ENCODE measurements around the gene UBTD1.

UBTD1 gene

DNA sequence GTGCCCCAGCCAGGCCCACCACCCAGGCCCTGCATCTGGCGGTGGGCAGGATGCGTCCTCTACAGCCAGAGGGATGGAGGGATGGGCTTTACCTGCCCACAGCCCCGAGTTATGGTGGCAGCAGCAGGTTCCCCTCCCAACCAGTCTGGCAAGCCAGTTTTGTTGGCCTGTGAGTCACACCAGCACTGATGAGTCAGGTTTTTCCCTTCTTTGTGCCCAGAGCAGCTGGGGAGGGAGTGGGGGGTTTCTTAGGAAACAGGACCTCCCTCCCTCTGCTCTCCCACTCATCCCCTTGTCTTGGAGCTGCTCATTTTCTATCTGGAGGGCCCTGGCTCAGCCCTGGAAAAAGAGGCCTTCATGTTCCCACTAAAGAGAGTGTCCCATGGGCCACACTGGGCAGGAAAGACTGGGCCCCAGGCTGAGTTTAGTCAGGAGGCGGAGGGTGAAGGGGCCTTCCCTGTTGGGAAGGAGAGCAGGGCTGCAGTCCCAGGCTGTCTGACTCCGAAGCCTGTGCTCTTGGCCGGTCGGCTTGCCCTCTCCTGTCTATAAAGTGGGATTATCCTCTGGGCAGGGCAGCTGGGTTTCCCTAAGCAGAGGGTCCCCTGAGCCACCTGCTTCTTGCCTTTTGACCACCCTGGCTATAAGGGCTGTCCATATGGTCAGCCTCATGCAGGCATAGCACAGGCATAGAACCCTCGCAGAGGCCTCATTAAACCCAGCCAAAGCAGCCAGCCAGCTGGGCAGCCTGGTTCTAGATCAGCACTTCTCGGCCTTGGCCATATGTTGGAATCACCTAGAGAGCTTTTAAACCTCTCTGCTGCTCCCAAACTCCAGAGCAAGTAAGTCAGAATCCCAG, 43.7 kb downstream of the UBTD1 start:
- Histone ChIP-seq H3K36me3 (ENCODE audit: control insufficient read depth in 5 of 5, insufficient read depth in 5 of 5, low read length in 5 of 5) (no peaks in the 10 kb centered on the region), H3K9ac (ENCODE audit: low read length in 5 of 5) (peak overlapping the region in 4 of 5 donors; percentile 17 to 61 (median 42)), H3K9me3 (ENCODE audit: control insufficient read depth in 5 of 5, low read length in 5 of 5) (no peaks in the 10 kb centered on the region), H3K4me1 (ENCODE audit: control insufficient read depth in 5 of 5, insufficient read depth in 5 of 5, low read length in 5 of 5) (peaks cover 20 to 76% (median 55%) of the 10 kb centered on the region in 5 donors), H3K27ac (ENCODE audit: low read depth, low read length) (peak overlapping the region; percentile 98), H3K27me3 (ENCODE audit: control insufficient read depth in 5 of 5, insufficient read depth in 4 of 5, low read length in 5 of 5) (peaks cover 0 to 2% (median 0%) of the 10 kb centered on the region in 5 donors), H3K4me3 (ENCODE audit: low read depth in 1 of 5, low read length in 5 of 5) (peak overlapping the region in 2 of 5 donors; percentile 14 to 33)

- Histone ChIP-seq H3K36me3 (ENCODE audit: control insufficient read depth in 5 of 5, insufficient read depth in 5 of 5, low read length in 5 of 5) (no peaks in the 10 kb centered on the region), H3K9ac (ENCODE audit: low read length in 5 of 5) (peak overlapping the region in 4 of 5 donors; percentile 17 to 61 (median 42)), H3K4me3 (ENCODE audit: low read depth in 1 of 5, low read length in 5 of 5) (peak overlapping the region in 2 of 5 donors; percentile 14 to 33), H3K27me3 (ENCODE audit: control insufficient read depth in 5 of 5, insufficient read depth in 4 of 5, low read length in 5 of 5) (peaks cover 0 to 2% (median 0%) of the 10 kb centered on the region in 5 donors), H3K9me3 (ENCODE audit: control insufficient read depth in 5 of 5, low read length in 5 of 5) (no peaks in the 10 kb centered on the region), H3K4me1 (ENCODE audit: control insufficient read depth in 5 of 5, insufficient read depth in 5 of 5, low read length in 5 of 5) (peaks cover 20 to 82% (median 55%) of the 10 kb centered on the region in 5 donors), H3K27ac (ENCODE audit: low read depth, low read length) (peak overlapping the region; percentile 98)
Measured at GRCh38 chr10:97543025-97543546, 44.4 kb downstream of the UBTD1 start.

DNA sequence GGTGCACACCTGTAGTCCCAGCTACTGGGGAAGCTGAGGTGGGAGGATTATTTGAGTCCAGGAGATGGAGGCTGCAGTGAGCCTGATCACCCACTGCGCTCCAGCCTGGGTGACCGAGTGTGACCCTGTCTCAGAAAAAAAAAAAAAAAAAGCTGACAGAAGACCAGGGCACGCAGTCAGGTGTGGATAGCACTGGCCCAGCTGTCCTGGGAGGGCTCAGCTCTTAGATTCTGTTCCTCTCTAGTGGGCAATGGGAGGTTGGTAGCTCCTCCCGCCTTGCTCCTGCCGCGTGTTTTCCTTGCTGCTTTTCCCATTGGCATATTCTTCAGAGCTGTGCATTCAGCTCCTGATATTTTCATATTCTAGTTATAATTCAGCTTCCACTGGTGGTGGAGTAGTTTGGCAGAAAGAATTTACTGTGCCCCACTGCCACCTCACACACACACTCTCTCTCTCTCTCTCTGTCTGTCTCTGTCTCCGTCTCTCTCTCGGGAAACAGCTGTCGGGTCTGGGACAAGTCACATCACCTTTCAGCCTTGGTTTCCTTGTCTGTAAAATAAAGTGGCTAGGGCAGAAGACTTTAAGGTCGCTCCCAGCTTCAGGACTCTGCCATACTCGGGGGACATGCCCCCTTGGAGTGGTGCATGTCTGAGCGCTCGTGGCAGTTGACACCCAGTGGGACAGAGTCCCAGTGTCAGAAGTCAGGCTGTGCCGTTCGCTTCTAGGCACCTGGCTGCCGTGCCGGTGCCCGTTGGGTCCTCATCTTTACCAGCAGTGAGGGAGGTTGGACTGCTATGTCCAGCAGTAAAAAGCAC, 47.9 kb downstream of the UBTD1 start:
- Histone ChIP-seq H3K9me3 (ENCODE audit: control insufficient read depth in 5 of 5, low read length in 5 of 5) (no peaks in the 10 kb centered on the region), H3K4me1 (ENCODE audit: control insufficient read depth in 5 of 5, insufficient read depth in 5 of 5, low read length in 5 of 5) (peaks cover 16 to 57% (median 29%) of the 10 kb centered on the region in 5 donors), H3K36me3 (ENCODE audit: control insufficient read depth in 5 of 5, insufficient read depth in 5 of 5, low read length in 5 of 5) (no peaks in the 10 kb centered on the region), H3K27me3 (ENCODE audit: control insufficient read depth in 5 of 5, insufficient read depth in 4 of 5, low read length in 5 of 5) (peaks cover 0 to 2% (median 0%) of the 10 kb centered on the region in 5 donors), H3K9ac (ENCODE audit: low read length in 5 of 5) (no peak overlapping the region), H3K4me3 (ENCODE audit: low read depth in 1 of 5, low read length in 5 of 5) (no peak overlapping the region), H3K27ac (ENCODE audit: low read depth, low read length) (no peak overlapping the region)

GRCh38 chr10:97547271-97547600, 48.5 kb downstream of the UBTD1 start:
- no peak overlapping the region for H3K9ac ChIP-seq (ENCODE audit: low read length in 5 of 5)
- no peak overlapping the region for H3K4me3 ChIP-seq (ENCODE audit: low read depth in 1 of 5, low read length in 5 of 5)
- H3K27me3 ChIP-seq (ENCODE audit: control insufficient read depth in 5 of 5, insufficient read depth in 4 of 5, low read length in 5 of 5): peaks cover 0 to 2% (median 0%) of the 10 kb centered on the region in 5 donors
- H3K36me3 ChIP-seq (ENCODE audit: control insufficient read depth in 5 of 5, insufficient read depth in 5 of 5, low read length in 5 of 5): no peaks in the 10 kb centered on the region
- no peaks in the 10 kb centered on the region for H3K9me3 ChIP-seq (ENCODE audit: control insufficient read depth in 5 of 5, low read length in 5 of 5)
- H3K27ac ChIP-seq (ENCODE audit: low read depth, low read length): no peak overlapping the region
- peaks cover 14 to 51% (median 24%) of the 10 kb centered on the region in 5 donors for H3K4me1 ChIP-seq (ENCODE audit: control insufficient read depth in 5 of 5, insufficient read depth in 5 of 5, low read length in 5 of 5)

DNA sequence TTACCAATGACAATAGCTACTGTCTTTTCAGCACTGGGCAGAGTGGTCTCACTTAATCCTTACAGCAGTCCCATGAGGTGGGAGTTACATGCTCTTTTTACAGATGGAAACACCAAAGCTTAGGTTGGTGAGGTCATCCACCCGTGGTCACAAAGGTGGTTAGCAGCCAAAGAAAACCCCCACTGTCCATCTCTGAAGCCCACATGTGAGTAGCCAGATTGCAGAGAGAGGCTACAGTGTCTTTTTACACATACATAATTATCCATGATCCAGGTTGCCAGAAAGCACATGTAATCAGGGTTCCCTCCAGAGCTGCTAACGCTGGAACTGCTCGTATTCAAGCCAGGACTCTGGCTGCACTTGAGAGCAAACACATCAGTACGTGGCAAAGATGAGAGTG, 49.2 kb downstream of the UBTD1 start:
- no peaks in the 10 kb centered on the region for H3K36me3 ChIP-seq (ENCODE audit: control insufficient read depth in 5 of 5, insufficient read depth in 5 of 5, low read length in 5 of 5)
- no peak overlapping the region for H3K9ac ChIP-seq (ENCODE audit: low read length in 5 of 5)
- no peak overlapping the region for H3K27ac ChIP-seq (ENCODE audit: low read depth, low read length)
- no peaks in the 10 kb centered on the region for H3K9me3 ChIP-seq (ENCODE audit: control insufficient read depth in 5 of 5, low read length in 5 of 5)
- no peak overlapping the region for H3K4me3 ChIP-seq (ENCODE audit: low read depth in 1 of 5, low read length in 5 of 5)
- no peaks in the 10 kb centered on the region for H3K27me3 ChIP-seq (ENCODE audit: control insufficient read depth in 5 of 5, insufficient read depth in 4 of 5, low read length in 5 of 5)
- peaks cover 7 to 44% (median 17%) of the 10 kb centered on the region in 5 donors for H3K4me1 ChIP-seq (ENCODE audit: control insufficient read depth in 5 of 5, insufficient read depth in 5 of 5, low read length in 5 of 5)

DNA sequence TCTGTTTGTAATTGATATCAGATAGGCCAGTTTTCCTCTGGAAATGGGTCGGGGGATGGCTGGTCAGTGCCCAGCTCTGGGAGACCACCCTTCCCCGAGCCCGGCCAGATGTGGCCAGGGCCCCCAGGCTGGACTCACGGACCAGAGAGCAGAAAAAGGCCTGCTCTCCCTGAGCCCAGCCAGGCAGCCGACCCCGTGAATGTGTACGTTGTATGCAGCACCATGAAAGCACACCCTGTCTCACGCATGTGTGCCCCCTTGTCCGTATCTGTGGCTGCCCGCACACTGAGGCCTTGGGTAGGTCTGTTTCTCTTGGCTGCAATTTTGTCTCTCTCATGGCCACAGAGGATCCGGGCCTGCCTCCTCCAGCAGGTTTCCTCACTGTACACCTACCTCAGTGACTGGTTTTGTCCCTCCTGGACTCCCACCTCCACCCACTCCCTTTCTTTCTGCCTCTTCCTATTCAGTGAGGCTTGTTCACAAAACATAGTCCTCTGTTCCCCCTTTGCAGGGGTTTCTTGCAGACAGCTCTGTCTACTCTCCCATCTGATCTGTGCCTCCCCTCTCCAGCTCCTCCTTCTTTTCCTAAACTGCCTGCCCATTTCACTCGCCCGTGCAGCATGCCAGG, 50.2 kb downstream of the UBTD1 start:
- H3K27ac ChIP-seq (ENCODE audit: low read depth, low read length): no peak overlapping the region
- H3K9ac ChIP-seq (ENCODE audit: low read length in 5 of 5): no peak overlapping the region
- H3K36me3 ChIP-seq (ENCODE audit: control insufficient read depth in 5 of 5, insufficient read depth in 5 of 5, low read length in 5 of 5): no peaks in the 10 kb centered on the region
- H3K4me1 ChIP-seq (ENCODE audit: control insufficient read depth in 5 of 5, insufficient read depth in 5 of 5, low read length in 5 of 5): peaks cover 3 to 45% (median 14%) of the 10 kb centered on the region in 5 donors
- H3K27me3 ChIP-seq (ENCODE audit: control insufficient read depth in 5 of 5, insufficient read depth in 4 of 5, low read length in 5 of 5): no peaks in the 10 kb centered on the region
- no peaks in the 10 kb centered on the region for H3K9me3 ChIP-seq (ENCODE audit: control insufficient read depth in 5 of 5, low read length in 5 of 5)
- no peak overlapping the region for H3K4me3 ChIP-seq (ENCODE audit: low read depth in 1 of 5, low read length in 5 of 5)

- H3K27ac ChIP-seq (ENCODE audit: low read depth, low read length): peak overlapping the region; percentile 50
- H3K4me1 ChIP-seq (ENCODE audit: control insufficient read depth in 5 of 5, insufficient read depth in 5 of 5, low read length in 5 of 5): peaks cover 3 to 45% (median 14%) of the 10 kb centered on the region in 5 donors
- H3K27me3 ChIP-seq (ENCODE audit: control insufficient read depth in 5 of 5, insufficient read depth in 4 of 5, low read length in 5 of 5): no peaks in the 10 kb centered on the region
- H3K4me3 ChIP-seq (ENCODE audit: low read depth in 1 of 5, low read length in 5 of 5): no peak overlapping the region
- no peaks in the 10 kb centered on the region for H3K36me3 ChIP-seq (ENCODE audit: control insufficient read depth in 5 of 5, insufficient read depth in 5 of 5, low read length in 5 of 5)
- H3K9me3 ChIP-seq (ENCODE audit: control insufficient read depth in 5 of 5, low read length in 5 of 5): no peaks in the 10 kb centered on the region
- peak overlapping the region in 4 of 5 donors; percentile 17 to 76 (median 41) for H3K9ac ChIP-seq (ENCODE audit: low read length in 5 of 5)
Measured at GRCh38 chr10:97549587-97550322, 51.0 kb downstream of the UBTD1 start.

DNA sequence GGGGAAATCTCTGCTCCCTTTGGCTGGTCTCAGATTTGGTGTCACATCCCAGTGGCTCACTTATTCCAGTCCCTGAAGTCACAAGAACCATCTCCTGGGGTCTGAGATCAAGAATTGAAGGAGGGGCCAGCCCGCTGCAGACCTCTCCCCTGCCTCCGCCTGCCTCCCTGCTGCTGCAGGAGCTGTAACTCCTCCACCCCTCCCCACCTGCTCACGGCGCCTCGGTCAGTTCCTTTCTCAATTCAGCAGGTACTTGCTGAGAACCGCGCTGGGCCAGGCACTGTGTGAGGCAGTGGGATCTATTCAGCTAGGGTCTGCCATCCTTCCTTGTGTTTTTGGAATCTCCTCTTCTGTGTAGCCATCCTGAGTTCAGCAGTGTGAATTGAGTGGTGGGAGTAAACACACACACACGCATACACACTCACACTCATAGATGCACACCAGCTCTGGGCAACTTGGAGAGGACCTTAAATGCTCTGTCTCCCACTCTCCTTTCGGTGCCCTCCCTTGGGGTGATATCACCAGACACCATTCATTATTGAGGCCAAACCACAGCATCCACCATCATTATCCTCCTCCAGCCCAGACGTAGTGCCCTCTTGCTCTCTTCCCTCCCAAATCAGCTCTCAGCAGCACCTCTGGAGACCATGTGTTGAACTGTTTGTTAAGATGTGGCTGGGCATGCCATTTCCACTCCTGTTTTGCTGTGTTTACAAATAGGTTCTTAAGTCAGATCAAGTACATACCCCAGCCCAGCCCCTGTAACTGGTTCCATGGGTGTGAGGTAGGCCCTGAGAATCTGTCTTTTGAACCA, 51.8 kb downstream of the UBTD1 start:
- no peak overlapping the region for H3K4me3 ChIP-seq (ENCODE audit: low read depth in 1 of 5, low read length in 5 of 5)
- no peaks in the 10 kb centered on the region for H3K36me3 ChIP-seq (ENCODE audit: control insufficient read depth in 5 of 5, insufficient read depth in 5 of 5, low read length in 5 of 5)
- peaks cover 3 to 42% (median 14%) of the 10 kb centered on the region in 5 donors for H3K4me1 ChIP-seq (ENCODE audit: control insufficient read depth in 5 of 5, insufficient read depth in 5 of 5, low read length in 5 of 5)
- H3K27ac ChIP-seq (ENCODE audit: low read depth, low read length): peak overlapping the region; percentile 50
- H3K27me3 ChIP-seq (ENCODE audit: control insufficient read depth in 5 of 5, insufficient read depth in 4 of 5, low read length in 5 of 5): no peaks in the 10 kb centered on the region
- H3K9me3 ChIP-seq (ENCODE audit: control insufficient read depth in 5 of 5, low read length in 5 of 5): no peaks in the 10 kb centered on the region
- H3K9ac ChIP-seq (ENCODE audit: low read length in 5 of 5): peak overlapping the region in 2 of 5 donors; percentile 44 to 76

Measured in subcutaneous abdominal adipose tissue (tissue), 5 donors.